H7 (cell line): Measurements from ENCODE around the gene CD63. TPM values are rescaled to one million over a fixed set of nuclear protein-coding genes. Genes with fewer than 3 reads are reported as not detected.

Experiments
- DNase-seq: peaks from one replicate; pipeline ENCODE4 v3.0.0; 2012
- H3K27me3 ChIP-seq: 2 replicates; pipeline ENCODE4 v1.6.0; 2011; ENCODE audit warnings: mild to moderate bottlenecking, low read length; ENCODE audit not compliant: control insufficient read depth, insufficient read depth
- H3K36me3 ChIP-seq: replicated peaks from 2 replicates; pipeline ENCODE4 v1.5.1; 2011; ENCODE audit warnings: low read length; ENCODE audit not compliant: control insufficient read depth, insufficient read depth
- H3K4me3 ChIP-seq: 2 replicates; pipeline ENCODE4 v1.5.1; 2011; ENCODE audit warnings: low read depth, mild to moderate bottlenecking, control low read depth, low read length, moderate library complexity; ENCODE audit not compliant: insufficient read depth
- total RNA-seq: library from RNA; depleted of rRNA; stranded (reverse); fragments of >200 nt; shearing (Covaris generic); gene quantifications from 2 replicates; pipeline ENCODE4 v1.2.3, GENCODE V29; 2014

Gene CD63
- total RNA-seq, 1 experiment from 2014 or later, result 314 TPM

DNA sequence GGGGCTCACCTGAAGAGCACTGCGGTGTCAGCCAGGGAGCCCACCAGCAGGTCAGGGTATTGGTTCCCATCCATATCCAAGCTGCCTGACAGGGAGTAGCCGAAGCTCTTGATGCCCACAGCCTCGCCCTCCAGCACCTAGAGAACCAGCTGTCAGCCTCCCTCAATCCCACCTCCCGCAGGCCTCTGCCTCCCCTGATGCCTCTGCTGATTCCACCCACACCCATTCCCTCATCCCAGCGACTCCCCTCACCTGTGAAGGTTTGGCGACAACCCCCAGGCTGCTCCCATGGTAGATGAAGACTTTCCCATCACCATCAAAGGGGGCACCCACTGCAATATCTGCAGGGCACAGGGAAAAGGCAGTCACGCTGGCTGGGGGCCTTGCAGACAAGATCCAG lies 31.1 kb downstream of the CD63 start:
- peaks cover 8% of the 10 kb centered on the region for H3K36me3 ChIP-seq
- H3K27me3 ChIP-seq, result no peaks in the 10 kb centered on the region
- DNase-seq, result peak; percentile 20
- H3K4me3 ChIP-seq, result no peak overlapping the region

DNA sequence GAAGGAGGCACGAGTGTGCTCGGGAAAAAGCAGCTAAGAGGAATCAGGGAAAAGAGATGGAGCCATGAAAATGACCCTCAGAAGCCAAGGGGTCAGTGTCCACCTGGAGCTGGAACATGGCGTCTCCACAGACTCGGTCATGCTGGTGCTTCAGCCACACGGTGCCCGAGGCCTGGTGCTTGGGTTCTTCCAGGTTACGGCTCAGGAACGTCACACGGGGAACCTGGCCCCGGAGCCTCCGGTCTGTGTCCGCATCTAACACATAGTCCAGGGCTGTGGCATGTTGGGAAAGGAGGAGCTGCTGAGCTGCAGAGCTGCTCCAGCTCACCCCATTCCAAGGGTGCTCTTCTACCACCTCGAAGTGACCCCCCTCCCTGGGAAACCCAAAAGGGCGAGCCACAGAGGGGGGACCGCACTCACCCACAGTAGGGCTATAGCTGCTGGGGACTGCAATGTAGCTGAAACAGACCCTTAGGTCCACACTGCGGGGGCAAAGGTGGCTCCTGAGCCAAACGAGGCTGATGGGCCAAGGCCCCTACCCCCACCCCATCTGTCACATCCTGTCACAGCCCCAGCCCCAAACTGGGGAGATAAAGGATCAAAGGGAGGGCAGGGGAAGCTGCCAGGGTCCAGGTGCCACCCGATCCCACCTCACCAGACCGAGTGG lies 31.9 kb downstream of the CD63 start:
- no peaks in the 10 kb centered on the region for H3K27me3 ChIP-seq
- peaks cover 12% of the 10 kb centered on the region for H3K36me3 ChIP-seq
- peak; percentile 25 for DNase-seq
- no peak overlapping the region for H3K4me3 ChIP-seq

DNA sequence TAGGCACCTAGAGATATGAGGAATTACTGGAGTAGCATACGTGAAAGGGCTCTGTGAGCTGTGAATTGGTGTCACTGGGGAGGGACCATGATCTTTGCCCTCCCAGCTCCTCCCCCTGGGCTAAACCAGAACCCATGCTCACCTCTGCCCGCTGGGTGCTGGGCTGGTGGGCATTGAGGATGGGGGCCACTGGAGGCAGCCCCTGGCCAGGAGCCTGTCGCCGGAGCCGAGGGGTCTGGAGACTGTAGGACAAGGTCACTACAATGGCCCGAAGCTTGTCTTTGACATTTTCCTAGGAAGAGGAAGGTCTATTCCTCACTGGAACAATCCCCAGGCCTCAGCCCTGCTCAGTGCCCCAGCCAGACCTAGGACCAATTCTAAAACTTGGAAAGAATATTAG lies 32.7 kb downstream of the CD63 start:
- no peaks in the 10 kb centered on the region for H3K27me3 ChIP-seq
- H3K36me3 ChIP-seq, result peaks cover 13% of the 10 kb centered on the region
- DNase-seq, result no peak
- no peak overlapping the region for H3K4me3 ChIP-seq

DNA sequence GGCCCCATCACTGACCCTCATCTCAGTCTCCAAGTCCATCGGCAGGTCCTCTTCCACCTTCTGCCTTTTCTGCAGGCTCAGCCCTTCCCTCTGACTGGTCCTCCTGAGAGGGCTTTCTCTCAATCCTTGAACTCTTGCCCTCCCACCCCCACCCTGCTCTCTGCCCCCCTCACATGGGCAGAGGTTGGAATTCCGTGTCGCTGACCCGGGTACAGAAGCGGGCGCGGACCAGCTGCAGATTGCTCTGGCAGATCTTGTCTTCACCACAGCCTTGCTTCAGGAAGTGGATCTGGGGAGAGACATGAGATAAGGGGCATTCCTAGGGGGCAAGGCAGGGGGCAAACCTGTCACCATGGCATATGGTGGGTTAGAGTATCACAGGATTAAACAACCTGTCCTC lies 33.5 kb downstream of the CD63 start:
- no peak overlapping the region for H3K4me3 ChIP-seq
- DNase-seq, result peak; percentile 20
- no peaks in the 10 kb centered on the region for H3K27me3 ChIP-seq
- peaks cover 13% of the 10 kb centered on the region for H3K36me3 ChIP-seq

DNA sequence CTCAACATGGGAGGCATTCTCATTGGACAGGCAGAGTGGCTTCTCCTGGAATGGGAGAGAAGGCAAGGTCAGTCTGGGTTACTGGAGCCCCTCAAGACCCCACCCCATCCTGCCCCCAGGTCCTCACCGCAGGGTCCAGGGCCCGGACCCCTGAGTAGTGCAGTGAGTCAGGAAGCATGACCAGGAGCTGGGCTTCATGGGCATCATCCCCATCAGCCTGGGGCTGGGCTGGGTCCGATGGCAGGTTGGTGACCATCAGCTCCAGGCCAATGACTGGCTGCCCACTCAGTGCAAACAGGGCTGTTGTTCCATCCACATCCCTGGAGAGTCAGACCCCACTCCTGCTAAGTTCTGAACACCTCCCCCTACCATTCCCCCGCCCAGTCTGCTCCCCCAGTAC lies 34.2 kb downstream of the CD63 start:
- H3K4me3 ChIP-seq, result no peak overlapping the region
- no peaks in the 10 kb centered on the region for H3K27me3 ChIP-seq
- peaks cover 13% of the 10 kb centered on the region for H3K36me3 ChIP-seq
- DNase-seq, result peak; percentile 22

DNA sequence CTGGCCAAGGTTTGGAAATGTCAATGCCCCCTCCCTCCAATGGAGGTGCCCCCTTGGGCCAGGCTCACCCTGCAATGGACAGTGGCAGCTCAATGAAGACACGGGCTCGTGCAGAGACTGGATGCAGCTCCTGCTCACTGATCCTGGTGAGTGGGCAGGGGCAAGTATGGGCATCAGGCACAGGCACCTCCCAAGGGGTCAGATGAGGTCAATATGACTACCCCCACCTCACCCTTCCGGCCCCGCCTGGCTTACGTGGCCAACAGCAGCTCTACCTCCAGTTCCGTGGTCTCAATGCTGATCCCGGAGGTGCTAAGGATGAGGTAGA lies 34.7 kb downstream of the CD63 start:
- peak; percentile 14 for DNase-seq
- H3K27me3 ChIP-seq, result no peaks in the 10 kb centered on the region
- H3K36me3 ChIP-seq, result peaks cover 13% of the 10 kb centered on the region
- no peak overlapping the region for H3K4me3 ChIP-seq

DNA sequence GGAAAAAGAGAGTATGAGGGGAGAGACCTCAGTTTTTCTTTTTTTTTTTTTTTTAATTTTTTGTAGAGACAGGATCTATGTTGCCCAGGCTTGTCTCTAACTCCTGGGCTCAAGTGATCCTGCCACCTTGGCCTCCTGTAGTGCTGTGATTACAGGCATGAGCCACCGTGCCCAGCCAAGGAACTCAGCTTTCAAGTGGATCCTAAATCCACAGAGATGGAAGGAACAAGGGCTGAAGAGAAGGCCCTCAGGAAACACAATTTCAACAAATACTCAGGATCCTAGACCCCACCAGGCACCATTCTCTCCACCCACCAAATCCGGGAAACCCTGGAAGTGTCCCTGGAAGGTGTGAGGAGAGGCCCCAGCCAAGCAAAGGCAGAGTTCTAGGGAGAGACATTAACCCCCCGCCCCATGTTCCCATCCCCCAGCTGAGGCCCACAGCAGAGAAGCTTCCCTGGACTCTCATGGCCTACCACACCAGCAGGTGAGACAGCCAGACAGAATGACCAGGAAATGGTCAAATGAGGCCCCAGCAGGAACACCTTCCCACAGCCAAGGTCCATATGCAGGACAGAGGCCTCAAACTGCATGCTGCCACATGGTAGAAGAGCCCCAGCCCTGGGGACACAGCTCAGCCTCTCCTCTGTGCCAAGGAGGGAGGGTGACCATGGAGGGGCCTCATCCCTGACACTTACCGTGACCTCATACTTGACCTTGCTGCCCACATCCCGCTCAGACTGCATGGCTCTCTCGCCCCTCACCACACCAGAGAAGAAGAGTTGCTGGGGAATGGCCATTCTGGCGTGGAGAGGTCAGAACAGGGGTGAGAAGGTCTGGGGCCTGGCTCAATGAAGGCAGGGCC lies 35.3 kb downstream of the CD63 start:
- peaks cover 13% of the 10 kb centered on the region for H3K36me3 ChIP-seq
- H3K27me3 ChIP-seq, result no peaks in the 10 kb centered on the region
- H3K4me3 ChIP-seq, result no peak overlapping the region
- DNase-seq, result peak; percentile 20

DNA sequence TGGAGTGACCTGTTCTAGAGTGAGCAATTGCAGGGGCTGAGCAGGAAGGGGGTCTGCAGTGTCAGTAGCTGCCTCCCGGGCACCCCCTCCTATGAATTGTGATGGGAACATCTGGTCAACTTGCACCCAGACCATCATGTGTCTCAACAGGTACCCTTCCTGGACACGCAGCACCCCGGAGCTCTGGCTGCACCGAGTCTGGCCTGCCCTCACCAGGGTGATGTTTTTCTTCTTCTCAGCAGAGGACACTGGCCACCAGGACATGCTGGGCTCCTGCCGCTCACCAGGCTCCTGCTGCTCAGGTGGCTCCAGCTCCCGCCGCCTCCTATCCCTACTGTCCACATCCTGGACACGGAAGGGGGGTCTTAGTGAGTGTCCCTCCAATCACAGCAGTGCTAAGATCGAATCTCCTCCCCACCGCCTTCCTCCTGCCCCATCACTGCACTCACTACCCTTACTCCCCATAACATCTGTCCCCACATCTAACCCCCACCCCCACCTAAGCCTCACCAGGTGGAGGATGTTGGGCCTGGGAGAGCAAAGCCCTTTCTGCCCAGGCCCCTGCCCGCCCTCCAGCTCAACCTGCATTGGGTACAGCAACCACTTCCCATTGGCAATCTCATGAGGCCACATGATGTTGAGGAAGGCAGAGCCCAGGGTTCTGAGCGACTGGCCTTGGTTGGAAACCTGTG lies 36.0 kb downstream of the CD63 start:
- peaks cover 17% of the 10 kb centered on the region for H3K36me3 ChIP-seq

DNA sequence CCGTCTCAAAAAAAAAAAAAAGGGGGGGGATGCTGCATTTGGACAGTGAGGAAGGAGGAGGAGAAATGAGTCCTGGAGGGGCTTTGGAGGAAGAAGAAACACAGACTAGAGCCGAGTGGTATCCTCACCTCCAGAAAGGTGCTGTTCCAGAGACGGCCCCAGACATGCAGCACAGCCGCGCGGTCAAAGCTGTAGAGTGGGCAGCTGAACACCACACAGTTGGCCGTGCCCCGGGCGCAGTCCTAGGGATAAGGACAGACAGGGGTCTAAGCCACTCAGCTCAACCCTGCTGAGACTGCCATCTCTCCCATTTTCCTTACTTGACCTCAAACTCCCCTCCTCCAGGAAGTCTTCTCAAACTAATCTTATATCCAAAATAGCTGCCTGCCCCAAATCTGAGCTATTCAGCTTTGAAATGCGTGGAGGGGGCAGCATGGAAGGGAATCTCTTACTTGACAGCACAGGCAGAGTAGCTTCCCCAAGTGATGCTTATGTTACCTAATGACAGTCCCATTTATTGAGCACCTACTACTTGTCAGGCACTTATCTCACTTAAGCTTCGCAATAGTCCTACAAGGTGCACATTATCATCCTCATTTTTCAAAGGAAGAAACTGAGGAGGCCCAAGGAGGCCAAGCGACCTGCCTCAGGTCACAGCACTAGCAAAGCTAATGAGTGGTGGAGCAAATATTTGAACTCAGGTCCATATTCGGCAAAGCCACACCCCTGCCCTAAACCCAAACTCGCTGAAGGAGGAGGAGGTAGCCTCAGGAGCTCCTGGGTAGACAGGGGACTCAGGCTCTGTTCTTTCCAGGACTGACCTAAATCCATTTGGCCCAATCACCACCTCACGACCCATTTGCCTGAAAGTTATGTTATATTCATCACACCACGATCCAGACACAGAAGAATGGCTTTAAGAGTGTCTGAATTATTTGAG lies 39.8 kb downstream of the CD63 start:
- Histone ChIP-seq H3K4me3 (no peak overlapping the region), H3K27me3 (no peaks in the 10 kb centered on the region), H3K36me3 (peaks cover 12% of the 10 kb centered on the region)
- DNase-seq, result no peak

More for the DNA sequence above, 36.0 kb downstream of the CD63 start:
- H3K27me3 ChIP-seq, result no peaks in the 10 kb centered on the region
- H3K4me3 ChIP-seq, result no peak overlapping the region
- peak; percentile 31 for DNase-seq

DNA sequence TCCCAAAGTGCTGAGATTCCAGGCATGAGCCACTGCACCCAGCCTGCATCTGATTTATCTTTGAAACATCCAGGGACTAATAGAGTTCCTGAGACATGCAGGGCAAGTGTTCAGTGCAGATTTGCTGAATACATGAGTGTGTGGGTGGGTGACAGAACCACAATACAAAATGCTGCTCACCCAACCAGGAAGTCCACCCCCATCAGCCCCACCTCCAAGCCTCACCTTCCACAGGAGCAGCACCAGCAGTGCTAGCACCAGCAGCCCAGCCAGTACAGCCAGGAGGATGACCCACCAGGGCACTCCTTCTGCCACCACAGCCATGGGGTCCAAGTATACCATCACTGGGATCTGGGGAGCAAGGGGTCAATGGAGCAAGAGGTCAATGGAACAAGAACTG lies 41.1 kb downstream of the CD63 start:
- Histone ChIP-seq H3K27me3 (no peaks in the 10 kb centered on the region), H3K4me3 (no peak overlapping the region), H3K36me3 (peaks cover 12% of the 10 kb centered on the region)
- no peak for DNase-seq

DNA sequence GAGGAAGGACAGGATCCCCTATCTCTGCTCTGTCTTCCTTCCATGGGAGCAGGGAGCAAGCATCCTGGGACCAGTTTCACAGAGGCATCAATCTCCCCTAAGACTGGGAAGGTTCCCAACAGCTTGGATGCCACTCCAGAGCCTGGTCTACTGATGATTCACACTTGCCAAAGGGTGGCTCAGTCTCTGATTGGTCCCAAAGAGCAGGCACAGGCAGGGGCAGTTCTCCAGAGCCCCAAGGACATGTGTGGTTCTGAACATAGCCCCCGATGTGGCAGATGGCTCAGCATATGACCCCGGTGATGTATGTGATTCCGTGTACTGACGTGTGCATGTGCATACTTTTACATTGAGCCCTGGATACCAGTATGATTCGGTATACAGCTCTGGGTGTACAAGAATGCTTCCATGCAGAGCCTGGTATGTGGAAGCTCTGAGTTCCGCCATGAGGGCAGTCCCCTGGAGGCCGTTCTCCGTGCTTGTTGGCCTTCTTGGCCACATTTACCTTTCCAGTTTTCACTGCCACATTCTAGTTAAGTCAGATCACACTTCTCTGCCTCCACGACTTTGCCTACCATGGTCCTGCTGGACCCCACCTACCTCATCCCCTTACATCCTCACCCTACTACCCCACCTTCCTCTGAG lies 42.3 kb downstream of the CD63 start:
- Histone ChIP-seq H3K4me3 (no peak overlapping the region), H3K27me3 (no peaks in the 10 kb centered on the region), H3K36me3 (peaks cover 7% of the 10 kb centered on the region)
- DNase-seq, result no peak

DNA sequence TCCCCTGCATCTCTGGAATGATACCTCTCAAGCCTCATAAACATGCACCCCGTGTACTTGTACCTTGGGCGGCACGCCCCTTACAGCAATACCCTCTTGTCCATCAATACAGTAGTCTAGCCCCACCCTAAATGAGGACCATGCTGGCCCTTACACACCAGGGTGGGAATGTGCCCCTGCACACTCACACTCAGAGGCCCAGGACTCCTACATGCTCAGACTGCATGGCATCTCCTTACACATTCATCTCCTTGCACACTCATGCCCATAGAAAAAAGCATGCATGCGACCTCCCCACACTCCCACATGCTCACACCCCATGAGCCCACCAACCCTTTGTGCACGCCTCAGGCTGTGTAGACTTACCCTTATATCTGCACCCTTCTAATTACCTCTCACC lies 43.1 kb downstream of the CD63 start:
- DNase-seq, result no peak
- no peaks in the 10 kb centered on the region for H3K27me3 ChIP-seq
- H3K36me3 ChIP-seq, result peaks cover 7% of the 10 kb centered on the region
- H3K4me3 ChIP-seq, result no peak overlapping the region

DNA sequence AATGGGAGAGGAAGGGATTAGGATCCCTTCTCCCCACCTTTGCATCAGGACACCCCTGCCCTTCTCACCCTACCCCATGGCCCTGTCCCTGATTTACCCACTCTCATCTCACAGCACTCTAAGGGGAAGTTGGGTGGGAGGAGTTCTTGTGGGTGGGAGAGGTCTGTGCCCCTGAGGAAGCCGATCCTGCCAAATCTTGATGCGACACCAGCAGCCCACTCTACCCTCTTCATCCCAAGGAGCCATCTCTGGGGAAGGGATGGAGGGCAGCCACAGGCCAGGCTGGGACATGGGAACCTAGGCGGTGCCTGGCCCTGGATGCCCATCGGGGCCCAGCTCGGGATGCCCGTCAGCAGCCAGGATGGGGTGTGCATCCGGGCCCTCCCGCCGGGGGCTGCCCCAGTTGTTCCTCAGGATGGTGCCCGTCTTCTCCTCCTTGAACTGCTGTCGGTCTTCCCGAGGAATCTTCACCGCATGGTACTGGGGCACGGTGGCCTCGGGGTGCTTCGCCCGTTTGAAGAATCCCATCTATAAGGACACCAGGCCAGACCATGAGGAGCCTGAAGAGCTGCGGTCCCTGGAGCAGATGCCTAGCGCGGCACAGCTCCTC lies 43.9 kb downstream of the CD63 start:
- DNase-seq, result no peak
- Histone ChIP-seq H3K27me3 (no peaks in the 10 kb centered on the region), H3K36me3 (peaks cover 7% of the 10 kb centered on the region), H3K4me3 (no peak overlapping the region)
